MCF 10A (cell line): Measurements from ENCODE around the gene ONECUT1. TPM values are rescaled to one million over a fixed set of nuclear protein-coding genes. Genes with fewer than 3 reads are reported as not detected.

Experiments
- BruUV-seq: library from RNA; stranded (reverse); fragments of 400-500 nt; replicated peaks from 2 replicates; lab custom pipeline; 2021; lab: Mats Ljungman, UMichigan
- CTCF ChIA-PET: fragments of 300-600 bp; sonication (Branson Sonifier 250); formaldehyde crosslinking; extraction: SDS; loops from one replicate; lab custom pipeline; 2021; ENCODE audit warnings: antibody characterized with exemption, inconsistent platforms; lab: Yijun Ruan, JAX
- POLR2A ChIA-PET: fragments of 300-600, 350-650 bp; sonication (Branson Sonifier 250); formaldehyde crosslinking; extraction: SDS; loops from one replicate; lab custom pipeline; 2020; ENCODE audit warnings: antibody characterized with exemption, inconsistent platforms; lab: Yijun Ruan, JAX
- DNase-seq: peaks from one replicate; pipeline ENCODE4 v3.0.0-alpha.2; 2018; ENCODE audit not compliant: unreplicated experiment
- H3K27ac Mint-ChIP-seq: one replicate; pipeline ENCODE4 v1.8.0; 2022; ENCODE audit warnings: mild to moderate bottlenecking, low read depth, mixed read lengths; ENCODE audit not compliant: unreplicated experiment
- H3K27me3 Mint-ChIP-seq: one replicate; pipeline ENCODE4 v1.8.0; 2022; ENCODE audit warnings: mixed read lengths; ENCODE audit not compliant: insufficient read depth, unreplicated experiment
- H3K36me3 Mint-ChIP-seq: one replicate; pipeline ENCODE4 v1.8.0; 2022; ENCODE audit warnings: mild to moderate bottlenecking, moderate library complexity, mixed read lengths; ENCODE audit not compliant: insufficient read depth, unreplicated experiment
- H3K4me1 Mint-ChIP-seq: one replicate; pipeline ENCODE4 v1.8.0; 2022; ENCODE audit warnings: mixed read lengths; ENCODE audit not compliant: insufficient read depth, unreplicated experiment
- H3K4me3 Mint-ChIP-seq: one replicate; pipeline ENCODE4 v1.8.0; 2022; ENCODE audit warnings: mild to moderate bottlenecking, moderate library complexity, mixed read lengths; ENCODE audit not compliant: unreplicated experiment
- H3K9me3 Mint-ChIP-seq: one replicate; pipeline ENCODE4 v1.8.0; 2022; ENCODE audit warnings: mixed read lengths; ENCODE audit not compliant: unreplicated experiment
- CTCF ChIP-seq: fragments of 200-600 bp; IDR thresholded peaks from one replicate; pipeline ENCODE4 v1.8.0; 2022; ENCODE audit warnings: antibody characterized with exemption, mild to moderate bottlenecking; ENCODE audit not compliant: unreplicated experiment
- intact Hi-C: fragments of 100-400 bp; cut with micrococcal nuclease; formaldehyde crosslinking; loops from 2 replicates; pipeline ENCODE4 v1.14.1; 2022
- total RNA-seq: library from RNA; stranded (reverse); gene quantifications from 2 replicates; pipeline ENCODE4 v1.2.3, GENCODE V29; 2022

ONECUT1 gene
- total RNA-seq, 1 experiment from 2014 or later: not detected

GRCh38 chr15:52796753-52797520, 6.8 kb upstream of the ONECUT1 start:
- Mint-ChIP-seq H3K27me3 (peaks cover 96% of the 10 kb centered on the region), H3K4me1 (peaks cover 5% of the 10 kb centered on the region), H3K4me3 (no peak overlapping the region), H3K9me3 (no peaks in the 10 kb centered on the region), H3K36me3 (peaks cover 7% of the 10 kb centered on the region), H3K27ac (no peak overlapping the region)
- intact Hi-C loops: no loop called here
- TF ChIP-seq CTCF: no peak
- ChIA-PET CTCF (interaction anchor here (0.6 to 1.0 kb wide), 3 partner anchors 17 to 676 kb away, joined by 3 to 4 read pairs (median 3); no protein-coding TSS in a partner anchor), POLR2A (no interaction called here)
- no peak for DNase-seq
- BruUV-seq: no TSS peak

- Mint-ChIP-seq H3K27me3 (peaks cover 88% of the 10 kb centered on the region), H3K4me1 (peaks cover 5% of the 10 kb centered on the region), H3K9me3 (no peaks in the 10 kb centered on the region), H3K27ac (no peak overlapping the region), H3K4me3 (no peak overlapping the region), H3K36me3 (peaks cover 7% of the 10 kb centered on the region)
- no TSS peak for BruUV-seq
- intact Hi-C loops: no loop called here
- POLR2A ChIA-PET: interaction anchor here (0.5 kb wide), 1 partner anchor 790 kb away, joined by 3 read pairs; no protein-coding TSS in a partner anchor
- CTCF ChIA-PET: interaction anchor here (0.6 kb wide), 1 partner anchor 16 kb away, joined by 3 read pairs; no protein-coding TSS in a partner anchor
- DNase-seq: no peak
- no peak for TF ChIP-seq CTCF
These were observed 6.0 kb upstream of the ONECUT1 start for GRCh38 chr15:52796228-52796521.

- DNase-seq: no peak
- POLR2A ChIA-PET: interaction anchor here (0.5 kb wide), 1 partner anchor 790 kb away, joined by 3 read pairs; no protein-coding TSS in a partner anchor
- no TSS peak for BruUV-seq
- CTCF ChIA-PET: interaction anchor here (0.6 kb wide), 1 partner anchor 16 kb away, joined by 3 read pairs; no protein-coding TSS in a partner anchor
- H3K9me3 Mint-ChIP-seq: no peaks in the 10 kb centered on the region
- H3K36me3 Mint-ChIP-seq: peaks cover 7% of the 10 kb centered on the region
- H3K4me3 Mint-ChIP-seq: no peak overlapping the region
- intact Hi-C loops: no loop called here
- no peak overlapping the region for H3K27ac Mint-ChIP-seq
- H3K4me1 Mint-ChIP-seq: peaks cover 5% of the 10 kb centered on the region
- H3K27me3 Mint-ChIP-seq: peaks cover 83% of the 10 kb centered on the region
- no peak for TF ChIP-seq CTCF
These were observed 5.5 kb upstream of the ONECUT1 start for GRCh38 chr15:52795464-52796227.
